Activated T-cell treated with anti-CD3 and anti-CD28 coated beads, Interleukin-2, amount 50 U/mL, for 72 hours (primary cell): Measurements from ENCODE around the gene MARCHF7. TPM values are rescaled to one million over a fixed set of nuclear protein-coding genes. Genes with fewer than 3 reads are reported as not detected.
A peak's percentile ranks its signal among the peaks of the same experiment; 100 is the strongest.

Experiments used
- ATAC-seq, 2 donors: fragments of 150-1000 bp; cut with Tn5 transposase; replicated peaks in 1 of 2; 2 replicates each; pipeline ENCODE4 v1.10.0; 2021; ENCODE audit warnings: moderate library complexity in 2 of 2, mild to moderate bottlenecking in 1 of 2
- DNase-seq, 2 donors: peaks; one replicate each; pipeline ENCODE4 v3.0.0; 2021 to 2022; ENCODE audit warnings: mixed read lengths in 1 of 2
- H3K27ac Mint-ChIP-seq: one replicate; pipeline ENCODE4 v1.8.0; 2022; ENCODE audit warnings: mild to moderate bottlenecking, moderate library complexity, mixed read lengths
- H3K27me3 Mint-ChIP-seq: one replicate; pipeline ENCODE4 v1.8.0; 2022; ENCODE audit warnings: low read depth, mixed read lengths
- H3K36me3 Mint-ChIP-seq, 2 donors: one replicate each; pipeline ENCODE4 v1.8.0; 2022; ENCODE audit warnings: mixed read lengths in 2 of 2, mild to moderate bottlenecking in 1 of 2; ENCODE audit not compliant: insufficient read depth in 2 of 2
- H3K4me1 Mint-ChIP-seq: one replicate; pipeline ENCODE4 v1.8.0; 2022; ENCODE audit warnings: low read depth, mixed read lengths
- H3K4me3 Mint-ChIP-seq, 2 donors: one replicate each; pipeline ENCODE4 v1.8.0; 2022; ENCODE audit warnings: mild to moderate bottlenecking in 2 of 2, mixed read lengths in 2 of 2, moderate library complexity in 2 of 2
- H3K9me3 Mint-ChIP-seq, 2 donors: one replicate each; pipeline ENCODE4 v1.8.0; 2022; ENCODE audit warnings: mixed read lengths in 2 of 2
- total RNA-seq, 2 donors: library from RNA; stranded (reverse); gene quantifications; one replicate each; pipeline ENCODE4 v1.2.3, GENCODE V29; 2022

Gene MARCHF7
- total RNA-seq, 2 donors from 2014 or later = 91.4 to 104 TPM

GRCh38 chr2:159755788-159756187 lies 43.5 kb downstream of the MARCHF7 start:
- Mint-ChIP-seq H3K4me1 (peaks cover 11% of the 10 kb centered on the region), H3K27ac (no peak overlapping the region), H3K36me3 (peaks cover 6 to 33% of the 10 kb centered on the region in 2 donors), H3K9me3 (no peaks in the 10 kb centered on the region), H3K4me3 (no peak overlapping the region), H3K27me3 (no peaks in the 10 kb centered on the region)
- peak; percentile 100 for ATAC-seq
- DNase-seq = peak; percentile 25 to 30

GRCh38 chr2:159758239-159758638 lies 45.9 kb downstream of the MARCHF7 start:
- Mint-ChIP-seq H3K36me3 (peaks cover 5 to 27% of the 10 kb centered on the region in 2 donors), H3K27ac (peak overlapping the region; percentile 71), H3K4me3 (no peak overlapping the region), H3K4me1 (no peaks in the 10 kb centered on the region), H3K27me3 (no peaks in the 10 kb centered on the region), H3K9me3 (no peaks in the 10 kb centered on the region)
- no peak for ATAC-seq
- no peak for DNase-seq

DNA sequence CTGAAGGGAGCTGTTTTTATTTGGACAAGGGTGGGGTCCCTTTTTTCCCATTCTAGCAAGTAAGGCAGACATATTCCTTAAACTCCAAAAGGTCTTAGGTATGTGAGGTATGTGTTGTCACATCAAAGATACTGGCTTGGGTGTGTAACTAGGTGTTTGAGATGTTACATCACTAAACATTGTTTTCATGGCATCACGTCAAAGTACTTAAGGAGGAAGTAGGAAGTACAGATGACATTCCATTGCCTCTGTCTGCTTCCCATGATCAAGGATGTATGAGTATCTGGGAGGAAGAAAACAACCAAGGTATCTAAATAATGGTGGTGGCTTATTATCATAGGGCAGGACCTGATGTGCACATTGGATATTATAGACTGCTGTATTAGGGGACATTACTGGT lies 46.4 kb downstream of the MARCHF7 start:
- H3K4me1 Mint-ChIP-seq = no peaks in the 10 kb centered on the region
- no peaks in the 10 kb centered on the region for H3K27me3 Mint-ChIP-seq
- no peaks in the 10 kb centered on the region for H3K9me3 Mint-ChIP-seq
- peaks cover 6 to 29% of the 10 kb centered on the region in 2 donors for H3K36me3 Mint-ChIP-seq
- ATAC-seq (no peak), DNase-seq (no peak)
- no peak overlapping the region for H3K4me3 Mint-ChIP-seq
- H3K27ac Mint-ChIP-seq = peak overlapping the region; percentile 64

DNA sequence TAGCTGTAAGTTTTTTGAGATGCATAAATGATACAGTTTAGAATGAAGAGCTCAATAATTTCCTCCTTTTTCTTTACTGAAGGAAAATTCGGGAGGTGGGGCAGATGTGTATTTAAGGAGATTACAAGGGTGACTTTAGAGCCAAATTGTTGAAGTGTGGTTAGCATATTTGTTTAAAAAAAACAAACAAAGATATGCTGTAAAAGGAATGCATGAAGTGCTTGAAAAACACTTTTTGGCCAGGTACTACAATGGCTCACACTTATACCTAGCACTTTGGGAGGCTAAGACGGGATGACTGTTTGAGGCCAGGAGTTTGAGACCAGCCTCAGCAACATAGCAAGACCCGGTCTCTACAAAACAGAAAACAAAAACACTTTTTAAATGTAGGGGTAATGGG lies 47.3 kb downstream of the MARCHF7 start:
- Mint-ChIP-seq H3K9me3 (no peaks in the 10 kb centered on the region), H3K36me3 (peaks cover 6 to 29% of the 10 kb centered on the region in 2 donors), H3K27ac (no peak overlapping the region), H3K27me3 (no peaks in the 10 kb centered on the region), H3K4me1 (no peaks in the 10 kb centered on the region), H3K4me3 (no peak overlapping the region)
- ATAC-seq = no peak
- no peak for DNase-seq

- Mint-ChIP-seq H3K4me1 (no peaks in the 10 kb centered on the region), H3K36me3 (peaks cover 6 to 33% of the 10 kb centered on the region in 2 donors), H3K27me3 (no peaks in the 10 kb centered on the region), H3K9me3 (no peaks in the 10 kb centered on the region), H3K27ac (peak overlapping the region; percentile 97), H3K4me3 (no peak overlapping the region)
- ATAC-seq (no peak), DNase-seq (no peak)
These were observed 48.0 kb downstream of the MARCHF7 start for GRCh38 chr2:159760326-159760725.

GRCh38 chr2:159762075-159762474 lies 49.8 kb downstream of the MARCHF7 start:
- no peak overlapping the region for H3K4me3 Mint-ChIP-seq
- no peaks in the 10 kb centered on the region for H3K27me3 Mint-ChIP-seq
- H3K36me3 Mint-ChIP-seq = peaks cover 6 to 38% of the 10 kb centered on the region in 2 donors
- peaks cover 5% of the 10 kb centered on the region for H3K4me1 Mint-ChIP-seq
- ATAC-seq (no peak), DNase-seq (no peak)
- peak overlapping the region; percentile 87 for H3K27ac Mint-ChIP-seq
- H3K9me3 Mint-ChIP-seq = no peaks in the 10 kb centered on the region

Other genes with a start within 250 kb of the MARCHF7 start
- gene BAZ2B, start 96.0 kb upstream of the MARCHF7 start, total RNA-seq = 10 to 100 TPM; 16.8 to 19.7 TPM
- gene CD302, start 85.7 kb downstream of the MARCHF7 start, total RNA-seq = under 1 TPM; 0.72 to 0.88 TPM
- gene LY75, start 192.2 kb downstream of the MARCHF7 start, total RNA-seq = 100 to 1,000 TPM; 108 to 114 TPM